GM12873 (cell line): Measurements from ENCODE around the gene TM9SF3.

ENCODE experiments used
- CTCF ChIP-seq: IDR thresholded peaks from 2 replicates; pipeline ENCODE4 v1.5.1; 2012; ENCODE audit warnings: low read depth, mild to moderate bottlenecking, moderate library complexity, low read length, control low read depth; ENCODE audit not compliant: insufficient read depth; ENCODE audit errors: missing control alignments

Gene TM9SF3

GRCh38 chr10:96560489-96560888 is 26.3 kb downstream of the TM9SF3 start:
- TF ChIP-seq CTCF, result no peak

GRCh38 chr10:96556003-96556402 is 30.8 kb downstream of the TM9SF3 start:
- TF ChIP-seq CTCF, result peak; percentile 35

- TF ChIP-seq CTCF, result no peak
Observed at GRCh38 chr10:96555330-96555729, 31.5 kb downstream of the TM9SF3 start.

GRCh38 chr10:96548589-96548988 is 38.2 kb downstream of the TM9SF3 start:
- TF ChIP-seq CTCF, result no peak

- TF ChIP-seq CTCF, result no peak
Observed at GRCh38 chr10:96541921-96542320, 44.9 kb downstream of the TM9SF3 start.

GRCh38 chr10:96540240-96540639 is 46.6 kb downstream of the TM9SF3 start:
- no peak for TF ChIP-seq CTCF

GRCh38 chr10:96538683-96539082 is 48.1 kb downstream of the TM9SF3 start:
- no peak for TF ChIP-seq CTCF
